SK-N-SH (cell line): ENCODE results near the gene CCDC195.

ENCODE experiments used
- CTCF ChIP-seq: fragments of 200-600 bp; sonication (generic); IDR thresholded peaks from 2 replicates; pipeline ENCODE4 v1.6.1; 2017; ENCODE audit warnings: antibody characterized with exemption, mild to moderate bottlenecking, moderate library complexity
- ELF1 ChIP-seq: IDR thresholded peaks from 2 replicates; pipeline ENCODE4 v1.4.0; 2012
- POLR2AphosphoS5 ChIP-seq: IDR thresholded peaks from 2 replicates; pipeline ENCODE4 v1.6.1; 2012; ENCODE audit warnings: low read depth, low read length
- RFX5 ChIP-seq: IDR thresholded peaks from 2 replicates; pipeline ENCODE4 v1.6.1; 2012; ENCODE audit warnings: mild to moderate bottlenecking, improper control_type of control experiment, low read length

GRCh38 chr2:224716921-224717320 lies 756 bp upstream of the CCDC195 start:
- TF ChIP-seq ELF1 (no peak), RFX5 (no peak), POLR2AphosphoS5 (no peak), CTCF (no peak)
